Measurements from ENCODE around the gene MFNG. TPM values are rescaled to one million over a fixed set of nuclear protein-coding genes. Genes with fewer than 3 reads are reported as not detected.
A peak's percentile ranks its signal among the peaks of the same experiment; 100 is the strongest.

MFNG gene
- total RNA-seq, 1 experiment from 2014 or later, result 4.5 TPM

DNA sequence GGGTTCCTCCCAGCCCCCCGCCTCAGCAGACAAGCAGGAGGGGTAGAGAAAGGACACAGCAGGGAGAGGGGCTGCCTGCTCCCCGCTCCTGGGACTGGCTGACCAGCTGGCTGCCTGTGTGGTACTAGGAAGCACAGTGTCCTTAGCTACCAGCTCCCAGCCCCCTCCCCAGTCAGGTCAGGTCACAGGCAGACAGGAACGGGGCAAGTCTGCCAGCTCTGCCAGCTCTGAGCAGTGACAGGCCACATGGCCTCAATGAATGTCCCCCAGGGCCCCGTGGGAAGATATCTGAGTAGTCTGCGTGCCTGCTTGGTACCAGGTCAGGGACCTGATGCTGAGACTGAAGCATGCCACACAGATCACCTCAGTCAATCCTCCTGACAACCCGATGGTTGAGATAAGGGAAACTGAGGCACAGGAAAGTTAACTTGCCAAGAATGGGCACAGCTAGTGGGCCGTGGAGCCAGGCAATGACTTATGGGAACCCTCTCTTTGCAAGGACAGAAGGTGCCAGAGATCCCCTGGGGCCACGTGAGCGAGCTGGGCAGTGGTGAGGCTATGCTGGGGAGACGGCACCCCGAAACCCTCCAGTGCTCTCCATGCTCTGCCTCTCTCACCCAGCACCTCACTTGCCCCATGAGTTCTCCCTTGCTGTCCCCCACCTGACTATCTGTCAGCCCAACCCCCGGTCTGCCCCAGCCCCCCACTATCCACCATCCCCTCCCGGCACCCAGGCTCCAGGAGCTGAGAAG lies 13.8 kb upstream of the MFNG start:
- H3K79me2 ChIP-seq (ENCODE audit: insufficient read depth, low read length), result no peaks in the 10 kb centered on the region
- H3K36me3 ChIP-seq (ENCODE audit: control insufficient read depth in 1 of 2, insufficient read depth in 2 of 2, low read length in 2 of 2), result peaks cover 10 to 39% of the 10 kb centered on the region in 2 experiments; a peak in 3 of 4 replicates
- H3K4me1 ChIP-seq (ENCODE audit: control insufficient read depth in 1 of 2, insufficient read depth in 2 of 2, low read length in 2 of 2), result peaks cover 57 to 81% of the 10 kb centered on the region in 2 experiments
- no peaks in the 10 kb centered on the region for H4K20me1 ChIP-seq (ENCODE audit: insufficient read depth)
- no peaks in the 10 kb centered on the region for H3K9me3 ChIP-seq (ENCODE audit: control insufficient read depth in 1 of 2, insufficient read depth in 1 of 2, low read depth in 1 of 2, low read length in 2 of 2)
- H3K4me2 ChIP-seq (ENCODE audit: low read length), result no peak overlapping the region
- no TSS peak for BruUV-seq (replicated peaks)
- ChIA-PET RAD21 (ENCODE audit: low non-redundant PET in 1 of 2, low total read pairs in 2 of 2, uncharacterized antibody in 2 of 2, unreplicated experiment in 2 of 2) (interaction anchor here in 1 of 2 experiments (1.0 kb wide), 1 partner anchor 177 kb away, joined by 3 read pairs; no protein-coding TSS in a partner anchor), POLR2A (no interaction called here), CTCF (interaction anchor here (1.1 kb wide), 1 partner anchor 28 kb away, joined by 4 read pairs; no protein-coding TSS in a partner anchor)
- H3K4me3 ChIP-seq (replicated peaks in 1 of 2; ENCODE audit: low read depth in 1 of 2, low read length in 2 of 2), result no peak overlapping the region
- no peak overlapping the region for H2AFZ ChIP-seq (ENCODE audit: low read depth, low read length, poor library complexity, severe bottlenecking)
- H3K9me2 ChIP-seq (ENCODE audit: insufficient read depth), result no peaks in the 10 kb centered on the region
- DNase-seq (ENCODE audit: low read depth, low spot score) (no peak), ATAC-seq (no peak)
- H3K27ac ChIP-seq (ENCODE audit: low read depth, low read length), result peak overlapping the region; percentile 25; the same call in 1 of the 2 replicates
- no peak overlapping the region for H3K9ac ChIP-seq (ENCODE audit: low read length)
- no peak for TF ChIP-seq ZNF274 (IDR thresholded peaks at IDR 0.05; ENCODE audit: low read depth, low read length)
- TF ChIP-seq, protein P1, sequence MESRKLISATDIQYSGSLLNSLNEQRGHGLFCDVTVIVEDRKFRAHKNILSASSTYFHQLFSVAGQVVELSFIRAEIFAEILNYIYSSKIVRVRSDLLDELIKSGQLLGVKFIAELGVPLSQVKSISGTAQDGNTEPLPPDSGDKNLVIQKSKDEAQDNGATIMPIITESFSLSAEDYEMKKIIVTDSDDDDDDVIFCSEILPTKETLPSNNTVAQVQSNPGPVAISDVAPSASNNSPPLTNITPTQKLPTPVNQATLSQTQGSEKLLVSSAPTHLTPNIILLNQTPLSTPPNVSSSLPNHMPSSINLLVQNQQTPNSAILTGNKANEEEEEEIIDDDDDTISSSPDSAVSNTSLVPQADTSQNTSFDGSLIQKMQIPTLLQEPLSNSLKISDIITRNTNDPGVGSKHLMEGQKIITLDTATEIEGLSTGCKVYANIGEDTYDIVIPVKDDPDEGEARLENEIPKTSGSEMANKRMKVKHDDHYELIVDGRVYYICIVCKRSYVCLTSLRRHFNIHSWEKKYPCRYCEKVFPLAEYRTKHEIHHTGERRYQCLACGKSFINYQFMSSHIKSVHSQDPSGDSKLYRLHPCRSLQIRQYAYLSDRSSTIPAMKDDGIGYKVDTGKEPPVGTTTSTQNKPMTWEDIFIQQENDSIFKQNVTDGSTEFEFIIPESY (IDR thresholded peaks at IDR 0.05; ENCODE audit: extremely low read depth, insufficient replicate concordance, low read length), result no peak
- TF ChIP-seq, protein P2, sequence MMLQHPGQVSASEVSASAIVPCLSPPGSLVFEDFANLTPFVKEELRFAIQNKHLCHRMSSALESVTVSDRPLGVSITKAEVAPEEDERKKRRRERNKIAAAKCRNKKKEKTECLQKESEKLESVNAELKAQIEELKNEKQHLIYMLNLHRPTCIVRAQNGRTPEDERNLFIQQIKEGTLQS (IDR thresholded peaks at IDR 0.05), result no peak
- no peak for TF ChIP-seq JUND (IDR thresholded peaks at IDR 0.05)
- TF ChIP-seq CEBPB (IDR thresholded peaks at IDR 0.05; ENCODE audit: low read depth), result no peak
- TF ChIP-seq POLR2AphosphoS5 (IDR thresholded peaks at IDR 0.05; ENCODE audit: low read depth, low read length), result no peak
- TF ChIP-seq EGR1 (IDR thresholded peaks at IDR 0.05; ENCODE audit: low read depth), result no peak
- no peak for TF ChIP-seq POLR2A (IDR thresholded peaks at IDR 0.05; ENCODE audit: borderline replicate concordance, extremely low read depth, insufficient read depth, insufficient read length)
- TF ChIP-seq SP1 (IDR thresholded peaks at IDR 0.05; ENCODE audit: low read depth), result no peak
- no peak for TF ChIP-seq EZH2 (IDR thresholded peaks at IDR 0.05)
- TF ChIP-seq ELF1 (IDR thresholded peaks at IDR 0.05; ENCODE audit: borderline replicate concordance, low read depth), result no peak
- no peak for TF ChIP-seq YY1 (IDR thresholded peaks at IDR 0.05; ENCODE audit: extremely low read depth, insufficient replicate concordance, low read depth, low read length)
- no peaks in the 10 kb centered on the region for H3K27me3 ChIP-seq (ENCODE audit: insufficient read depth, low read length)
- intact Hi-C loops (cut with micrococcal nuclease), result no loop called here

Data from HCT116 (cell line).